Neuronal stem cell (in vitro differentiated cells): ENCODE results near the gene PCBP4.
"Not testable (repeated sequence)": the region's sequence is repeated elsewhere in the genome, so short reads cannot be mapped to it uniquely, and the experiment has no call there.

Experiments used
- DNase-seq: peaks from one replicate; pipeline ENCODE4 v3.0.0-alpha.2; 2013; ENCODE audit warnings: low spot score
- H2AFZ ChIP-seq: one replicate; pipeline ENCODE4 v1.6.1; 2013; ENCODE audit warnings: mild to moderate bottlenecking, low read length, inconsistent platforms
- H2AK5ac ChIP-seq: 2 replicates; pipeline ENCODE4 v1.6.1; 2013; ENCODE audit warnings: low read depth, mild to moderate bottlenecking, inconsistent platforms, low read length, moderate library complexity, mixed read lengths
- H2BK120ac ChIP-seq: 2 replicates; pipeline ENCODE4 v1.6.1; 2013; ENCODE audit warnings: low read depth, mild to moderate bottlenecking, inconsistent platforms, low read length, moderate library complexity, mixed read lengths
- H2BK12ac ChIP-seq: one replicate; pipeline ENCODE4 v1.6.1; 2013; ENCODE audit warnings: low read length, inconsistent platforms
- H2BK15ac ChIP-seq: 2 replicates; pipeline ENCODE4 v1.6.1; 2013; ENCODE audit warnings: mild to moderate bottlenecking, low read length, inconsistent platforms, mixed read lengths
- H2BK5ac ChIP-seq: one replicate; pipeline ENCODE4 v1.6.1; 2013; ENCODE audit warnings: inconsistent platforms, mild to moderate bottlenecking, low read length, moderate library complexity
- H3K14ac ChIP-seq: one replicate; pipeline ENCODE4 v1.6.1; 2013; ENCODE audit warnings: low read length, inconsistent platforms
- H3K18ac ChIP-seq: 2 replicates; pipeline ENCODE4 v1.6.1; 2013; ENCODE audit warnings: low read length, inconsistent platforms
- H3K23ac ChIP-seq: 2 replicates; pipeline ENCODE4 v1.6.1; 2013; ENCODE audit warnings: low read depth, mild to moderate bottlenecking, mixed read lengths, low read length, inconsistent platforms; ENCODE audit not compliant: poor library complexity
- H3K27ac ChIP-seq: replicated peaks from 3 replicates; pipeline ENCODE4 v1.5.1; 2013; ENCODE audit warnings: low read length, inconsistent platforms
- H3K27me3 ChIP-seq, 3 experiments: 2 replicates each; pipeline ENCODE4 v1.6.1; 2013; ENCODE audit warnings: low read length in 3 of 3, mild to moderate bottlenecking in 2 of 3, inconsistent platforms in 1 of 3, low read depth in 1 of 3, mixed read lengths in 1 of 3, moderate library complexity in 1 of 3; ENCODE audit not compliant: control insufficient read depth in 3 of 3, insufficient read depth in 3 of 3
- H3K36me3 ChIP-seq, 2 donors: replicated peaks in 1 of 2; 2 replicates each; pipeline ENCODE4 v1.6.1; 2013; ENCODE audit warnings: low read length in 2 of 2; ENCODE audit not compliant: control insufficient read depth in 2 of 2, insufficient read depth in 2 of 2
- H3K4ac ChIP-seq: 2 replicates; pipeline ENCODE4 v1.6.1; 2013; ENCODE audit warnings: inconsistent platforms, mild to moderate bottlenecking, low read length, moderate library complexity
- H3K4me1 ChIP-seq, 2 donors: 1 replicate in 1 of 2; 2 replicates in 1 of 2; pipeline ENCODE4 v1.6.1; 2013; ENCODE audit warnings: low read length in 2 of 2, low read depth in 1 of 2; ENCODE audit not compliant: control insufficient read depth in 2 of 2, insufficient read depth in 1 of 2
- H3K4me2 ChIP-seq: one replicate; pipeline ENCODE4 v1.6.1; 2013; ENCODE audit warnings: mild to moderate bottlenecking, low read length, inconsistent platforms; ENCODE audit not compliant: insufficient read depth, poor library complexity, severe bottlenecking
- H3K4me3 ChIP-seq, 2 donors: 2 replicates each; pipeline ENCODE4 v1.5.1; 2013; ENCODE audit warnings: low read length in 2 of 2, mild to moderate bottlenecking in 2 of 2, inconsistent platforms in 1 of 2, moderate library complexity in 1 of 2
- H3K79me1 ChIP-seq: one replicate; pipeline ENCODE4 v1.6.1; 2013; ENCODE audit warnings: low read depth, mild to moderate bottlenecking, inconsistent platforms, low read length, moderate library complexity
- H3K9ac ChIP-seq: one replicate; pipeline ENCODE4 v1.6.1; 2013; ENCODE audit warnings: mild to moderate bottlenecking, low read depth, low read length, inconsistent platforms; ENCODE audit not compliant: poor library complexity
- H3K9me3 ChIP-seq, 2 donors: replicated peaks in 1 of 2; 2 replicates each; pipeline versions ENCODE3 to v1.6.1; 2013; ENCODE audit warnings: low read length in 2 of 2, mild to moderate bottlenecking in 2 of 2, inconsistent platforms in 1 of 2, low read depth in 1 of 2, mixed read lengths in 1 of 2, moderate library complexity in 1 of 2; ENCODE audit not compliant: control insufficient read depth in 2 of 2, insufficient read depth in 1 of 2
- H4K8ac ChIP-seq: one replicate; pipeline ENCODE4 v1.6.1; 2013; ENCODE audit warnings: low read depth, mild to moderate bottlenecking, inconsistent platforms, low read length, moderate library complexity
- H4K91ac ChIP-seq: one replicate; pipeline ENCODE4 v1.6.1; 2013; ENCODE audit warnings: low read length, low read depth, mild to moderate bottlenecking, inconsistent platforms; ENCODE audit not compliant: poor library complexity
- WGBS, 2 donors: extraction: QIAGEN DNeasy Blood & Tissue Kit; methylation state at CpG; one replicate each; pipeline ENCODE4 v1.1.7; 2013; ENCODE audit warnings: missing lambda C conversion rate in 2 of 2, mixed read lengths in 1 of 2; ENCODE audit not compliant: insufficient read length in 2 of 2, insufficient replicate concordance in 1 of 2; ENCODE audit errors: extremely low coverage in 2 of 2; 5-methylcytosine and 5-hydroxymethylcytosine counted together

Gene PCBP4

DNA sequence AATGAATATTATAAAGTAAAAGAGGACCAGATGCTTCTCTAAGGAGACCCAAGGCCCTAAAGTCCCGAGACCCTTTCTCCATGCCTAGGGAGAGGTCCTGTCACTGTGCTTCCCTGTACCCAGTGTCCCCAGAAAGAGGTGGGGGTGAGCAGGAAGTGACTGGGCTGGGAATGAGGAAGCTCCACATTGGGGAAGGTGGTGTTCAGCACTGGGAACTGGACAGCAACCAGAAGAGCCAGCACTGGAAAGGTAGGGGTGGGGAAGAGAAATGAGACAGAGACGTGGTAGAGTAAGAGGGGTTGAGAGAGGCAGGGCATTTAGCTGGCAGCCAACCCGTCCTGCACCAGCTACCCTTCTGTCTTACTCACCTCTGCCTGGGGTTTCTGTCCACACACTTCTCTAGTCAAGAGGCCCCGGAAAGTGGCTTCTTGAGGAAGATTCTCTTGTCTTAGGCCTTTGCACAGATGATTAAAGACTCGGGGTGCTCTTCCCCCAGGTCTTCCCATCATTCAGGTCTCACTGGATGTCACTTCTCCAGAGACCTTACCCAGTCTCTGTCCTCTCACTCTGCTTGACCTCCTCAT, 37.7 kb downstream of the PCBP4 start:
- no peak overlapping the region for H4K91ac ChIP-seq
- no peak overlapping the region for H3K27ac ChIP-seq
- H2BK120ac ChIP-seq, result no peak overlapping the region
- no peak overlapping the region for H4K8ac ChIP-seq
- H2BK5ac ChIP-seq, result no peak overlapping the region
- H3K4me3 ChIP-seq, result peak overlapping the region in 1 of 2 donors; percentile 49
- DNase-seq, result no peak
- no peak overlapping the region for H2AK5ac ChIP-seq
- H2AFZ ChIP-seq, result no peak overlapping the region
- WGBS, 2 donors, result no CpG with 5 or more reads among the region's 5 CpGs
- no peak overlapping the region for H2BK12ac ChIP-seq
- no peak overlapping the region for H3K14ac ChIP-seq
- H3K9me3 ChIP-seq, result no peaks in the 10 kb centered on the region
- H2BK15ac ChIP-seq, result no peak overlapping the region
- no peaks in the 10 kb centered on the region for H3K27me3 ChIP-seq
- H3K4me1 ChIP-seq, result no peaks in the 10 kb centered on the region
- no peak overlapping the region for H3K18ac ChIP-seq
- H3K36me3 ChIP-seq, result peaks cover 25 to 30% of the 10 kb centered on the region in 2 donors
- no peak overlapping the region for H3K4ac ChIP-seq
- peaks cover 3% of the 10 kb centered on the region for H3K79me1 ChIP-seq
- H3K4me2 ChIP-seq, result no peak overlapping the region
- no peak overlapping the region for H3K9ac ChIP-seq
- peak overlapping the region; percentile 25 for H3K23ac ChIP-seq

GRCh38 chr3:51928981-51929380, 38.3 kb downstream of the PCBP4 start:
- not testable (repeated sequence) for H3K4me2 ChIP-seq, H4K8ac ChIP-seq, H3K4me3 ChIP-seq, DNase-seq, H2AK5ac ChIP-seq, H3K14ac ChIP-seq, H3K23ac ChIP-seq, H2AFZ ChIP-seq, H2BK12ac ChIP-seq, H4K91ac ChIP-seq, H3K79me1 ChIP-seq, H3K9ac ChIP-seq, H2BK15ac ChIP-seq, H3K27me3 ChIP-seq, H3K27ac ChIP-seq, H2BK5ac ChIP-seq, H3K18ac ChIP-seq, H2BK120ac ChIP-seq, H3K4me1 ChIP-seq, H3K4ac ChIP-seq, H3K9me3 ChIP-seq
- H3K36me3 ChIP-seq, result peaks cover 19 to 25% of the 10 kb centered on the region in 2 donors
- no CpG with 5 or more reads among the region's 3 CpGs for WGBS, 2 donors

DNA sequence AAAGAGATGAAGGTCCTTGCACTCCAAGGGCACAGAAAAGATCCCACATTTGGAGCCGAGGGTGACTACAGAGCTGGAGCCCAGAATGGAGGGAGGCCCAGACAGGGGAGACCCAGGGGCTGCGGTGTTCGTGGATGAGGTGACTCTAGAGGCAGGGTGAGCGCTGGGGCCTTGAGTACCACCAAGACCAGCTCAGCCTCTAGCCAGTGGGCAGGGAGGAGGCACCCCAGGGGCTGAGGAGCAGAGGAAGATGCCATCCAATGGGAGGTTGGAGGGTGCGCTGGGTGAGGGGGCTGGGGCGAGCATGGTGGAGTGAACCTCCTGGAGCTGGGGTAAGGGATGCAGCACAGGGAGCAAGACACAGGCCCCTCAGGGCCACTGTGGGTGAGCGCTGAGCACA, 38.8 kb downstream of the PCBP4 start:
- Histone ChIP-seq H2BK120ac (no peak overlapping the region), H4K8ac (no peak overlapping the region), H3K23ac (no peak overlapping the region), H3K4ac (no peak overlapping the region), H3K9ac (no peak overlapping the region), H3K4me1 (no peaks in the 10 kb centered on the region), H3K4me3 (no peak overlapping the region), H3K36me3 (peaks cover 14 to 19% of the 10 kb centered on the region in 2 donors), H2BK5ac (no peak overlapping the region), H3K27me3 (no peaks in the 10 kb centered on the region), H2AFZ (no peak overlapping the region), H3K14ac (no peak overlapping the region), H2BK12ac (no peak overlapping the region), H3K4me2 (no peak overlapping the region), H3K79me1 (peaks cover 3% of the 10 kb centered on the region), H2AK5ac (no peak overlapping the region), H3K18ac (no peak overlapping the region), H3K9me3 (no peaks in the 10 kb centered on the region), H4K91ac (no peak overlapping the region), H3K27ac (no peak overlapping the region), H2BK15ac (no peak overlapping the region)
- no CpG with 5 or more reads among the region's 7 CpGs for WGBS, 2 donors
- no peak for DNase-seq

DNA sequence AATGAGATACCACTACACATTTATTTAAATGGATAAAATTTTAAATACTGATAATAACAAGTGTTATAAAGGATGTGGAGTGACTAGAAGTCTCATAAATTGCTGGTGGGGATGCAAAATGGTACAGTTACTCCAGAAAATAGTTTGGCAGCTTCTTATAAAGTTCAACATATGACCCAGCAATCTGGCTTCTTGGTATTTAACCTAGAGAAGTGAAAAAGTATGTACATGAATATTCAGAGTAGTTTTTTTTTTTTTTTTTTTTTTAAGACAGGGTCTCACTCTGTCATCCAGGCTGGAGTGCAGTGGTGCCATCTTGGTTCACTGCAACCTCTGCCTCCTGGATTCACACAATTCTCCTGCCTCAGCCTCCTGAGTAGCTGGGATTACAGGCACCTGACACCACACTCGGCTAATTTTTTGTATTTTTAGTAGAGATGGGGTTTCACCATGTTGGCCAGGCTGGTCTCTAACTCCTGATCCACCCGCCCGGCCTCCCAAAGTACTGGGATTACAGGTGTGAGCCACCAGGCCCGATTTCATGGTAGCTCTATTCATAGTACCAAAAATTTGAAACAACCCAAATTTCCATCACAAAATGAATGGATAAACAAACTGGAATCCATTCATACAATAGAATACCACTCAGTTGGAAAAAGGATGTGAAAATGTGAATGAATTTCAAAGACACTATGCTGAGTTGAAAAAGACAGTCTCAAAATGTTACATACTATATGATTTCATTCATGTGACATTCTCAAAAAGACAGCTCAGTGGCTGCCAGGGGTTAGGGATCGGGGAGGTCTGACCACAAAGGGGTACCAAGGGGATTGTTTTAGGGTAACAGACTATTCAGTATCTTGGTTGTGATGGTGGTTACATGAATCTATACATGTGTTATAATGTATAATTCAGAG, 39.9 kb downstream of the PCBP4 start:
- no peak overlapping the region for H3K18ac ChIP-seq
- no peak overlapping the region for H2AK5ac ChIP-seq
- H3K27ac ChIP-seq, result no peak overlapping the region
- no peak overlapping the region for H2BK5ac ChIP-seq
- H3K4me2 ChIP-seq, result no peak overlapping the region
- H4K91ac ChIP-seq, result no peak overlapping the region
- H2BK12ac ChIP-seq, result no peak overlapping the region
- H4K8ac ChIP-seq, result no peak overlapping the region
- H3K27me3 ChIP-seq, result no peaks in the 10 kb centered on the region
- no peak overlapping the region for H2BK15ac ChIP-seq
- H3K36me3 ChIP-seq, result peaks cover 6 to 9% of the 10 kb centered on the region in 2 donors
- no peak overlapping the region for H3K14ac ChIP-seq
- H3K79me1 ChIP-seq, result peaks cover 3% of the 10 kb centered on the region
- no peak overlapping the region for H3K4ac ChIP-seq
- H2BK120ac ChIP-seq, result no peak overlapping the region
- no peak overlapping the region for H3K23ac ChIP-seq
- H3K9me3 ChIP-seq, result no peaks in the 10 kb centered on the region
- H3K4me1 ChIP-seq, result no peaks in the 10 kb centered on the region
- H2AFZ ChIP-seq, result no peak overlapping the region
- H3K4me3 ChIP-seq, result no peak overlapping the region
- no CpG with 5 or more reads among the region's 5 CpGs for WGBS, 2 donors
- H3K9ac ChIP-seq, result no peak overlapping the region
- DNase-seq, result no peak
